Stimulated activated CD8-positive, alpha-beta memory T cell treated with anti-CD3 and anti-CD28 coated beads, Interleukin-4, amount 100 ng/mL, for 24 hours (primary cell): ENCODE results near the gene TMEM207.

Experiments
- DNase-seq: peaks from one replicate; pipeline ENCODE4 v3.0.0-alpha.2; 2020; ENCODE audit warnings: low read depth

Gene TMEM207

GRCh38 chr3:190385731-190386688, 63.7 kb downstream of the TMEM207 start:
- no peak for DNase-seq

DNA sequence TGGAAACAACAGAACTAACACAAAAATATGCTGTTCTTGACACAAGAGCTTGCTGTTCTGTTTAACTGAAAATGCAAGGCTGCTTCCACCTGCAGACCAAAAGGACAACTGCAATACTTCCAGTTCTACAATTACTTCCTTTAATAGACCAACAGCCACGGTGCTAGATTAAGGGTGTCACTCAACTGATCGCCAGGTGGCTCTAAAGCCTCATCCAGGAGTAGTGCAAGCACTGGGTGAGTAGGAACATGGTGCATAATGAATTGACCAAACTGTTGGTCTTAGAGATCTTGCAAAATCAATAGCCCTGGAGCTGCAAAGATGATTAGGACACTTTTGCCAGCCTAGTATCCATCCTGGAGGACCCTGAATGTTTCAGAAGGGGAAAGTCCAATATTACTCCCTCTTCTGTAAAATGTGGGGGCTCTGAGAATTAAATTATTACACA, 65.4 kb downstream of the TMEM207 start:
- DNase-seq: no peak

DNA sequence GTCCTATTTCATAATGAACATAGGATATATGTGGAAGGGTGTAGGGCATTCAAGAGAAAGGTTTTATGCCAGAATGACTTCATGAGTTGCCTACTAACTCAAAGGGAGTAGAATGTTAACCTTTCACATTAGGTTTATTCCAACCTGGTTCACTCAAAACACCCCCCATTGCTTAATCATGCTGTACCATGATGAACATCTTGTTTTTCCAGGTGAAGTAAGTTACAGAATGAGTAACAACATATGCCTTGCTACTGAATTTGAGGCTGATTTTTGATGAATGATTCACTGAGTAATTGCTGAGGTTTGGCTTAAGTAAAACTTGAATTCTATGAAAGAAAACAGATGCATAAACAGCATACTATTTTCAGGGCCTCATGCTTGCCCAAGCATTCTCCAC, 67.6 kb downstream of the TMEM207 start:
- no peak for DNase-seq

GRCh38 chr3:190381441-190381840, 68.3 kb downstream of the TMEM207 start:
- no peak for DNase-seq

DNA sequence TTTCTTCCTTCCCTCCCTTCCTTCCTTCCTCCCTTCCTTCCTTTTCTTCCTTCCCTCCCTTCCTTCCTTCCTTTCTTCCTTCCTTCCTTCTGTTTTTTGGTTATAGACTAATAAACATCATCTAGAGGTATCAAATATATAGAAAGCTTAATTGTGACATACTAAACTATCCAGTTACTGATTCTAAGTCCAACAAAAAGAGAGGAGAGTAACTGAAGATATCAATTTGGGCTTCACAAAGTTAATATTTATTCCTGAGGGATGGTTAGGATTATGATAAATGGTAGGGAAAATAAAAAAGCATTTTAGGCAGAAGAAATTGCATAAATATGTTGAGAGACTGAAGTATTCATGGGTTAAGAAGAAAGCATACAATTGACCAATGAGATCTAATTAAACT, 69.5 kb downstream of the TMEM207 start:
- DNase-seq: no peak
